Spinal cord (tissue), 10 donors: ENCODE measurements around the gene SCNN1B. TPM values are rescaled to one million over a fixed set of nuclear protein-coding genes. Genes with fewer than 3 reads are reported as not detected.

Experiments used
- DNase-seq, 6 donors: peaks; one replicate each; pipeline versions ENCODE4 v3.0.0 to v3.0.0-alpha.2; 2013 to 2015; ENCODE audit warnings: low spot score in 6 of 6, low read depth in 4 of 6
- H3K27ac ChIP-seq: one replicate; pipeline ENCODE4 v1.5.1; 2013; ENCODE audit warnings: low read depth, low read length, control low read depth
- H3K27me3 ChIP-seq: one replicate; pipeline ENCODE4 v1.6.1; 2013; ENCODE audit warnings: low read length; ENCODE audit not compliant: control insufficient read depth, insufficient read depth
- H3K36me3 ChIP-seq: one replicate; pipeline ENCODE4 v1.6.1; 2013; ENCODE audit warnings: low read length; ENCODE audit not compliant: control insufficient read depth, insufficient read depth
- H3K4me1 ChIP-seq: one replicate; pipeline ENCODE4 v1.6.1; 2013; ENCODE audit warnings: low read length; ENCODE audit not compliant: control insufficient read depth, insufficient read depth
- H3K4me3 ChIP-seq: one replicate; pipeline ENCODE4 v1.5.1; 2013; ENCODE audit warnings: low read depth, low read length, control low read depth
- H3K9me3 ChIP-seq: one replicate; pipeline ENCODE4 v1.6.1; 2013; ENCODE audit warnings: low read length; ENCODE audit not compliant: control insufficient read depth, insufficient read depth
- WGBS: methylation state at CpG from one replicate; pipeline ENCODE4 v1.1.5; 2013; ENCODE audit warnings: missing lambda C conversion rate; ENCODE audit not compliant: insufficient coverage; 5-methylcytosine and 5-hydroxymethylcytosine counted together
- polyA plus RNA-seq, 2 donors: library from polyadenylated mRNA; unstranded; fragments of 120-200 nt; gene quantifications; one replicate each; pipeline ENCODE4 v1.2.1, GENCODE V29; 2013; ENCODE audit not compliant: insufficient read length in 2 of 2
- total RNA-seq, 2 donors: library from RNA; depleted of rRNA in 1 of 2; stranded (reverse); fragments of 120-200 nt in 1 of 2; fragments of >200 nt in 1 of 2; gene quantifications; one replicate each; pipeline versions ENCODE4 v1.2.3 to v1.2.4, GENCODE V29; 2013 to 2014
- donor health status: healthy.

Gene SCNN1B
- total and polyA plus RNA-seq, 4 donors = 0.40 to 2.8 (median 1.6) TPM

- H3K4me1 ChIP-seq = peaks cover 7% of the 10 kb centered on the region
- no peak overlapping the region for H3K27ac ChIP-seq
- H3K27me3 ChIP-seq = peaks cover 2% of the 10 kb centered on the region
- no peaks in the 10 kb centered on the region for H3K36me3 ChIP-seq
- WGBS = 72% methylated on average over 2 of the region's 2 CpGs
- DNase-seq = no peak
- no peak overlapping the region for H3K4me3 ChIP-seq
- no peaks in the 10 kb centered on the region for H3K9me3 ChIP-seq
Measured at GRCh38 chr16:23317751-23318150, 15.6 kb downstream of the SCNN1B start.

- 94% methylated on average over 2 of the region's 2 CpGs for WGBS
- Histone ChIP-seq H3K36me3 (no peaks in the 10 kb centered on the region), H3K4me3 (no peak overlapping the region), H3K27me3 (peaks cover 2% of the 10 kb centered on the region), H3K9me3 (no peaks in the 10 kb centered on the region), H3K4me1 (peaks cover 7% of the 10 kb centered on the region), H3K27ac (no peak overlapping the region)
- DNase-seq = no peak
Measured at GRCh38 chr16:23318639-23319038, 16.5 kb downstream of the SCNN1B start.

- Histone ChIP-seq H3K4me3 (no peak overlapping the region), H3K9me3 (no peaks in the 10 kb centered on the region), H3K27me3 (peaks cover 2% of the 10 kb centered on the region), H3K4me1 (peaks cover 7% of the 10 kb centered on the region), H3K27ac (no peak overlapping the region), H3K36me3 (no peaks in the 10 kb centered on the region)
- WGBS = 91% methylated on average over 15 of the region's 15 CpGs
- DNase-seq = no peak
Measured at GRCh38 chr16:23319861-23320615, 17.9 kb downstream of the SCNN1B start.

- H3K36me3 ChIP-seq = no peaks in the 10 kb centered on the region
- peaks cover 2% of the 10 kb centered on the region for H3K27me3 ChIP-seq
- 70% methylated on average over 4 of the region's 7 CpGs for WGBS
- H3K4me3 ChIP-seq = no peak overlapping the region
- no peak overlapping the region for H3K27ac ChIP-seq
- peaks cover 7% of the 10 kb centered on the region for H3K4me1 ChIP-seq
- H3K9me3 ChIP-seq = no peaks in the 10 kb centered on the region
- no peak for DNase-seq
Measured at GRCh38 chr16:23320693-23321092, 18.6 kb downstream of the SCNN1B start.

DNA sequence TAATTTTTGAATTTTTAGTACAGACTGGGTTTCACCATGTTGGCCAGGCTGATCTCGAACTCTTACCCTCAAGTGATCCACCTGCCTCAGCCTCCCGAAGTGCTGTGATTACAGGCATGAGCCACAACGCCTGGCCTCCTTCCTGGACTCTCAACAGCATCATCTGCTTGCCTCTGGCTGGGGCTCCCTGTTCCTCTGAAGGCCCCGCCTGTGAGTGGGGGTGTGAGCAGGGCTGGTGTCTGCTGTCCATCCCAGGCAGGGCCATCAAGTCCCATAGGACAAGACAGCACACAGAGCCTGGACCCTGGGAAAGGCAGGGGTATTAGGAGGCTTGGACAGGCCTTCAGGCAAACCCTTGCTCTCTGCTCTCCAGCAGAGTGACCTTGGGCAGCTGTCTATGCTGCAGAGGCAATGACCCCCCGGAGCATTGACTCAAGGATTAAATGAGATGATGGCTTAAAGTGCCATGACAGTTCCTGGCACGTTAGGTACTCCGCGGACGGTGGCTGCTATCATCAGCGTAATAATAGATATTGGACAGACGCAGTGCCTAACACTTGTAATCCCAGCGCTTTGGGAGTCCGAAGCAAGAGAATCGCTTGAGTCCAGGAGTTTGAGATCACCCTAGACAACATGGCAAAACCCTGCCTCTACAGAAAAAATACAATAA lies 19.2 kb downstream of the SCNN1B start:
- H3K9me3 ChIP-seq = no peaks in the 10 kb centered on the region
- H3K27ac ChIP-seq = no peak overlapping the region
- no peaks in the 10 kb centered on the region for H3K36me3 ChIP-seq
- 94% methylated on average over 10 of the region's 14 CpGs for WGBS
- no peak overlapping the region for H3K4me3 ChIP-seq
- H3K4me1 ChIP-seq = peaks cover 7% of the 10 kb centered on the region
- DNase-seq = no peak
- peaks cover 2% of the 10 kb centered on the region for H3K27me3 ChIP-seq

DNA sequence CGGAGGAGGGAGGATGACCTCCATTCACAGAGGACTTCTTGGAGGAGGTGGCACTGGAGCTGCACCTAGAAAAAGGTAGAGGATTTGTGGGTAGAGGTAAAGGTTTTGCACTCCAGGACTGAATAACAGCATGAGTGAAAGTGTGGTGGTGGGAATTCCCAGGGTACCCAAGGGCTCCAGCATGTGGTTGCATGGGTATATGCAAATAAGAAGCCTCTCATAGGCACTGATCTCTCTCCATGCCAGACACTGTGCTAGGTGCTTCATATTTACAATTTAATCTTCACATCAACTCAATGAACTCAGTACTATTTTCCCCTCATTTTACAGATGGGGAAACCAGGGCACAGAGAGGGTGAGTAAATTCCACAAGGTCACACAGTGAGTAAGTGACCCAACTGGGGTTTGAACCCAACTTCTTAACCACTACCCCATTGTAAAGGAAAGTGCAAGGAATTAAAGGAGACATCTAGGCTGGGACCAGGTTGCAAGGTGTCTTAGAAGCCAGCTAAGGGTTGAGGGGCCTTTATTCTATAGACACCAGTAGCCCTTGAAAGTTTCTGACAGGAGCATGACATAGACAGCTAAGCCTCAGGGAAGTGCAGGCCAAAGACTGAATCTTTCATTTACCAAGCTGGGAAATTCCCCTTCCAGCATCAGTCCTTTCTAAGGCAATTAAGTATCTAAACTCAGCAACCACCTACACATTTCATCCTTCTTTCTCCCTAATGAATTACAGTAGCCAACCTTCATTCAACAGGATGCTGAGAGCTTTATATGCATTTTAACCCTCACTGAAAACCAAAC lies 21.3 kb downstream of the SCNN1B start:
- no peaks in the 10 kb centered on the region for H3K9me3 ChIP-seq
- WGBS = no CpG with 5 or more reads among the region's 1 CpG
- no peaks in the 10 kb centered on the region for H3K27me3 ChIP-seq
- H3K4me3 ChIP-seq = no peak overlapping the region
- no peak for DNase-seq
- H3K4me1 ChIP-seq = no peaks in the 10 kb centered on the region
- H3K36me3 ChIP-seq = no peaks in the 10 kb centered on the region
- H3K27ac ChIP-seq = no peak overlapping the region

- Histone ChIP-seq H3K4me1 (no peaks in the 10 kb centered on the region), H3K36me3 (no peaks in the 10 kb centered on the region), H3K9me3 (no peaks in the 10 kb centered on the region), H3K27me3 (no peaks in the 10 kb centered on the region), H3K27ac (no peak overlapping the region), H3K4me3 (no peak overlapping the region)
- WGBS = no CpG with 5 or more reads among the region's 1 CpG
- DNase-seq = peak in 2 of 6 donors; percentile 34 to 43
Measured at GRCh38 chr16:23324727-23325126, 22.6 kb downstream of the SCNN1B start.

DNA sequence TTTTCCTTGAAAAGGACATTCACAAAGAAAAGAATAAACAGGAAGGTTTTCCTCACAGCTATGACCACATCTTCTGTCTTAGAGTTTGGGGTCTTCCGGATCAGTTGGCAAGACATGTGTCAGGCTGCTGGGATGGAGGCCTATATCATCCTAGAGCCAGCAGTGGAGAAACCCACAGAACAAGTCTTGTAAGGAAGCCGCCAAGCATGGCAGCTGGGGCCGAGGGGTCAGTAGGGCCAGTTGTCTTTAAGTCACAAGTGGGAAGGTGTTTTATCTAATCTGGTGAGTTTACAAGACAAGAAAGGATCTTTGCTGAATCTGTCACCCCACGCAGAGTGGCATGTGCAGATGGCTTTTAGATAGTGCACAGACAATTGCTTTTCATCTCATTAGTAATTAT lies 25.7 kb downstream of the SCNN1B start:
- no peaks in the 10 kb centered on the region for H3K9me3 ChIP-seq
- H3K36me3 ChIP-seq = no peaks in the 10 kb centered on the region
- 84% methylated on average over 2 of the region's 4 CpGs for WGBS
- no peak overlapping the region for H3K27ac ChIP-seq
- no peak overlapping the region for H3K4me3 ChIP-seq
- H3K27me3 ChIP-seq = no peaks in the 10 kb centered on the region
- no peak for DNase-seq
- H3K4me1 ChIP-seq = no peaks in the 10 kb centered on the region

DNA sequence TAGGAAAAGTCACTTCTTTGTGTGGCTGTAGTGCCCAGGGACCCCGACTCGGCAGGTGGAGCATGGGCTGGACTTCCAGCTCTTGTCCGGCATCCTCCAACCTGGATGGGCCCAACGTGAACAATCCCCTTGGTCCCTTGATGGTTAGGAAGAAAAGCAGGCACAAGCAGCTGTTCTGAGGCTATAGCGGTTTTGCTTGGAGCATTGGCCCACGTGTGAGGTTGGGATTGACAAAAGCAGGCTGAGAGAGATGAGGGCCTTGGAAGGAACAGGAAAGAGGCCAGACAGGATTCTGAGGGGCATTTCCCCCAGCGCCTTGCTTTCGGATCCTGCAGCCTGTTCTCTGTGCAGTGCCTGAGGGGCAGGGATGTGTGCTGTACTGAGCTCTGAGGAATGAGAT lies 28.1 kb downstream of the SCNN1B start:
- Histone ChIP-seq H3K27ac (no peak overlapping the region), H3K4me1 (no peaks in the 10 kb centered on the region), H3K27me3 (no peaks in the 10 kb centered on the region), H3K9me3 (no peaks in the 10 kb centered on the region), H3K36me3 (no peaks in the 10 kb centered on the region), H3K4me3 (no peak overlapping the region)
- no peak for DNase-seq
- whole genome bisulfite sequencing = 77% methylated on average over 8 of the region's 8 CpGs
